Tibial nerve (tissue), 4 donors: ENCODE measurements around the gene ETV1. TPM values are rescaled to one million over a fixed set of nuclear protein-coding genes. Genes with fewer than 3 reads are reported as not detected.
A peak's percentile ranks its signal among the peaks of the same experiment; 100 is the strongest.

Source experiments
- DNase-seq, 2 donors: peaks; one replicate each; pipeline ENCODE4 v3.0.0-alpha.2; 2019; ENCODE audit warnings: low spot score in 2 of 2
- H3K27ac ChIP-seq, 4 donors: fragments of 200-600 bp; sonication (generic) in 3 of 4; one replicate each; pipeline ENCODE4 v1.5.1; 2017 to 2019; ENCODE audit warnings: mild to moderate bottlenecking in 1 of 4
- H3K27me3 ChIP-seq, 2 donors: fragments of 200-600 bp; sonication (generic) in 1 of 2; one replicate each; pipeline versions ENCODE4 v1.5.1 to v1.6.0; 2017 to 2019
- H3K36me3 ChIP-seq, 3 donors: fragments of 200-600 bp; sonication (generic); one replicate each; pipeline ENCODE4 v1.5.1; 2018 to 2019
- H3K4me1 ChIP-seq, 4 donors: fragments of 200-600 bp; sonication (generic) in 3 of 4; one replicate each; pipeline ENCODE4 v1.5.1; 2017 to 2019
- H3K4me3 ChIP-seq, 4 donors: fragments of 200-600 bp; sonication (generic) in 3 of 4; one replicate each; pipeline ENCODE4 v1.5.1; 2017 to 2019; ENCODE audit warnings: mild to moderate bottlenecking in 1 of 4, moderate library complexity in 1 of 4
- H3K9me3 ChIP-seq, 4 donors: fragments of 200-600 bp; sonication (generic) in 3 of 4; one replicate each; pipeline ENCODE4 v1.5.1; 2017 to 2019
- CTCF ChIP-seq, 5 experiments: fragments of 200-600 bp in 3 of 5; fragments of 450-650 bp in 2 of 5; sonication (generic) in 3 of 5; IDR thresholded peaks; one replicate each; pipeline ENCODE4 v1.5.1; 2016 to 2019; ENCODE audit warnings: antibody characterized with exemption in 5 of 5, mild to moderate bottlenecking in 3 of 5, moderate library complexity in 2 of 5
- EP300 ChIP-seq, 2 donors: sonication (generic); formaldehyde crosslinking; IDR thresholded peaks; one replicate each; pipeline ENCODE4 v1.6.1; 2017; ENCODE audit warnings: antibody characterized with exemption in 2 of 2, mild to moderate bottlenecking in 1 of 2
- POLR2A ChIP-seq, 2 donors: fragments of 450-650 bp; IDR thresholded peaks; one replicate each; pipeline ENCODE4 v1.6.1; 2017; ENCODE audit warnings: antibody characterized with exemption in 2 of 2, mild to moderate bottlenecking in 2 of 2, moderate library complexity in 2 of 2
- WGBS, 2 donors: methylation state at CpG; one replicate each; pipeline ENCODE4 v1.1.5; 2018; 5-methylcytosine and 5-hydroxymethylcytosine counted together
- total RNA-seq, 4 donors: library from RNA; depleted of rRNA; stranded (reverse); fragments of >200 nt; gene quantifications; one replicate each; pipeline ENCODE4 v1.1.0, GENCODE V29; 2016

ETV1 gene
- total RNA-seq, 4 donors from 2014 or later = 8.4 to 13.3 (median 10.5) TPM

- Histone ChIP-seq H3K9me3 (no peaks in the 10 kb centered on the region), H3K27ac (no peak overlapping the region), H3K36me3 (no peaks in the 10 kb centered on the region), H3K27me3 (no peaks in the 10 kb centered on the region), H3K4me3 (no peak overlapping the region), H3K4me1 (peaks cover 0 to 5% (median 0%) of the 10 kb centered on the region in 4 donors)
- WGBS, 2 donors = 89% methylated on average over 2 of the region's 2 CpGs
- TF ChIP-seq EP300 (IDR thresholded peaks at IDR 0.05) = no peak
- no peak for TF ChIP-seq CTCF (IDR thresholded peaks at IDR 0.05)
- TF ChIP-seq POLR2A (IDR thresholded peaks at IDR 0.05) = no peak
- no peak for DNase-seq
These were observed 40.0 kb downstream of the ETV1 start for GRCh38 chr7:13949445-13949844.

GRCh38 chr7:13948019-13948801, 41.3 kb downstream of the ETV1 start:
- H3K36me3 ChIP-seq = no peaks in the 10 kb centered on the region
- 74 to 76% methylated on average over 9 of the region's 9 CpGs for WGBS, 2 donors
- H3K9me3 ChIP-seq = no peaks in the 10 kb centered on the region
- H3K4me3 ChIP-seq = no peak overlapping the region
- no peak overlapping the region for H3K27ac ChIP-seq
- no peaks in the 10 kb centered on the region for H3K27me3 ChIP-seq
- TF ChIP-seq EP300 (IDR thresholded peaks at IDR 0.05) (no peak), CTCF (IDR thresholded peaks at IDR 0.05) (no peak), POLR2A (IDR thresholded peaks at IDR 0.05) (no peak)
- peaks cover 0 to 4% (median 0%) of the 10 kb centered on the region in 4 donors for H3K4me1 ChIP-seq
- no peak for DNase-seq

- no peak for DNase-seq
- H3K27me3 ChIP-seq = no peaks in the 10 kb centered on the region
- no peak overlapping the region for H3K27ac ChIP-seq
- H3K4me3 ChIP-seq = no peak overlapping the region
- H3K36me3 ChIP-seq = no peaks in the 10 kb centered on the region
- H3K9me3 ChIP-seq = no peaks in the 10 kb centered on the region
- 89 to 91% methylated on average over 1 of the region's 1 CpG for WGBS, 2 donors
- H3K4me1 ChIP-seq = no peaks in the 10 kb centered on the region
- no peak for TF ChIP-seq EP300 (IDR thresholded peaks at IDR 0.05)
- no peak for TF ChIP-seq CTCF (IDR thresholded peaks at IDR 0.05)
- TF ChIP-seq POLR2A (IDR thresholded peaks at IDR 0.05) = no peak
These were observed 41.9 kb downstream of the ETV1 start for GRCh38 chr7:13947535-13947934.

GRCh38 chr7:13946181-13946580, 43.3 kb downstream of the ETV1 start:
- DNase-seq = no peak
- WGBS, 2 donors = 50 to 53% methylated on average over 1 of the region's 1 CpG
- H3K9me3 ChIP-seq = no peaks in the 10 kb centered on the region
- H3K4me1 ChIP-seq = no peaks in the 10 kb centered on the region
- H3K27me3 ChIP-seq = no peaks in the 10 kb centered on the region
- TF ChIP-seq CTCF (IDR thresholded peaks at IDR 0.05) (no peak), POLR2A (IDR thresholded peaks at IDR 0.05) (no peak), EP300 (IDR thresholded peaks at IDR 0.05) (no peak)
- peak overlapping the region in 1 of 4 donors; percentile 16 for H3K27ac ChIP-seq
- H3K4me3 ChIP-seq = peak overlapping the region in 1 of 4 donors; percentile 24
- H3K36me3 ChIP-seq = no peaks in the 10 kb centered on the region

- DNase-seq = peak in 1 of 2 donors; percentile 42
- H3K9me3 ChIP-seq = no peaks in the 10 kb centered on the region
- H3K27ac ChIP-seq = peak overlapping the region in 1 of 4 donors; percentile 16
- no peaks in the 10 kb centered on the region for H3K36me3 ChIP-seq
- H3K4me3 ChIP-seq = peak overlapping the region in 1 of 4 donors; percentile 24
- H3K4me1 ChIP-seq = no peaks in the 10 kb centered on the region
- H3K27me3 ChIP-seq = no peaks in the 10 kb centered on the region
- TF ChIP-seq POLR2A (IDR thresholded peaks at IDR 0.05) (no peak), CTCF (IDR thresholded peaks at IDR 0.05) (no peak), EP300 (IDR thresholded peaks at IDR 0.05) (no peak)
- 73 to 74% methylated on average over 7 of the region's 7 CpGs for WGBS, 2 donors
These were observed 43.8 kb downstream of the ETV1 start for GRCh38 chr7:13945670-13946069.
